ENCODE measurements around the gene ZNF407. TPM values are rescaled to one million over a fixed set of nuclear protein-coding genes. Genes with fewer than 3 reads are reported as not detected.

Gene ZNF407
- polyA plus RNA-seq, 5 donors, result 9.0 to 11.3 (median 10.2) TPM

DNA sequence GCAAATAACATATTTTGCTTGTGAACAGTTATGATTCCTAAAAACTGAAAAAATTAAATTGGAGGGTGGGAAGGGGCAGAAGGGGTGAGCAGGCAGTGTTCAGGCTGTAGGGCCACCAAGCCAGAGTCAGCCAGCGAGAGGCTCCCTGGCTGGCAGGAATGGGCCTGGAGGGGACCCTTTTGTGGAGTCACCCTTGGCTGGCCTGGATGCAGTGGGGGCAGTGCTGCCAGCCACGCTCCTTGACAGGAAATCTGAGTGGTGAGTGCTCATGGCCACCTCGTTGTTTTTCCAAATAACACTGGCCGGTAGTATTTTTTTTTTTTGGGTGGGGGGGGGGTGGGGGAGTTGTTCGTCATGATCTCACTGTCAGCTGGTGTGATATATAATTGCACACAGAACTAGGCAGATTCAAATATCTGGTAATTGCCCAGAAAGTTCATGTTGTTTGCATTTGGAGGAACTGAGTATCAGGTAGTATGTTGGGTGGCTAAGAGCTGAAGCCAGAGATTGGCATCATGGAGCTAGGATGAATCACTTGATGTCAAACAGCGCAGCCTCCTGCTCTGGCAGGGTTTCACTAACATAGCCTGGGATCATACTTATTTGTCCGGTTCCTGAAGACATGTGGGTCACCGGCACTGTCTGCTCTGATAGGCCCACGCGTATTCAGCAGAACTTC is 451.2 kb downstream of the ZNF407 start:
- DNase-seq, result no peak

DNA sequence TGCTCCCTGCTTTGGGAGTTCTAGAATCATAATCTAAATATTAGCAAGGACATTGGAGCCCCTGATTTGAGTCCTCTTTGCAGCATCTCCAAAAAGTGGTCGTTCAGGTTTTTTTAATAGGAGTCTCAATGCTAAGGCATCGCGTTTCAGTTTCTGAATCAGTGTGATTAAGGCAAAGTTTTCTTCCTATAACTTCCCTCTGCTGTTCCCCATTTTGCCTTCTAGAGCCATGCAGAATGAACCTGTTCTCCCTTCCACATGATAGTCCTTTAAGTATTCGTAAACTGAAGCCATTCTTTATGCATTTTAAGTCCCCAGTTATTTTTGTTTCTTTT is 451.8 kb downstream of the ZNF407 start:
- DNase-seq, result no peak

DNA sequence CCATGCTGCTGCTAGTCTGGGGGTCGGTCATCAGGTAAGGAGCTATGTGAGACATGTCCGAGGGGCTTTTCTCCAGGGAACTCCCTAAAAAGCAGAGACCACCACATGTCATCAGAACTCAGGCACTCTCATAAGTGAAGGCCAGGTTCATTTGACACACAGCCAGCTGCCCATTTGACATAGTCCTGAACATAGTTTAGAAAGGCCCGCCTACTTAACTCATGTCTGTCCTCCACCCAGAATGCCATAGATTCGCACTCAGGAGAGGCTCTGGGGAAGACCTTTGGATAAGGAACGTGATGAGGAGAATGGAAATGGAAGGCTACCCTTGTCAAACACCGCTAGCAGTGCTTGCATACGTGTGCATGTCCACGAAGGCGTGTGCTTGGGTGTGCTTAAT is 454.1 kb downstream of the ZNF407 start:
- no peak for DNase-seq

DNA sequence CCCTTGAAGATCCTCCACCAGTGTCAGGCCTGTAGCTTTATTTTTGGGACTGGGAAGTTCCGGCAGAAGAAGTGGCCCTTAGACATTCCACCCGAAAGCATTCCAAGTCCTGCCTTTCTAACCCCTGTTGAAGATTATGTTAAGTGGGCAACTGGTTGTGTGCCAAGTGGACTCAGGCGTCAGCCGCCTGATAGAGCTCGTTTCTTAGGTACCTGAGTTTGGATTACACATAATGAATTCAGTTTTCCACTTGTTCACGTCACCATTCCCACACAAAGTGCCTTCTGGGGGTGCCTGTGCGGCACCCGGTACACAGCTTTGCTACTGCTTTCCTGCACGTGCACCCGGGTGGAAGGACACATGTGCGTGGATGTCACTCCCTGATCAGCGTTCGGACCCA is 454.8 kb downstream of the ZNF407 start:
- peak; percentile 73 to 75 for DNase-seq

DNA sequence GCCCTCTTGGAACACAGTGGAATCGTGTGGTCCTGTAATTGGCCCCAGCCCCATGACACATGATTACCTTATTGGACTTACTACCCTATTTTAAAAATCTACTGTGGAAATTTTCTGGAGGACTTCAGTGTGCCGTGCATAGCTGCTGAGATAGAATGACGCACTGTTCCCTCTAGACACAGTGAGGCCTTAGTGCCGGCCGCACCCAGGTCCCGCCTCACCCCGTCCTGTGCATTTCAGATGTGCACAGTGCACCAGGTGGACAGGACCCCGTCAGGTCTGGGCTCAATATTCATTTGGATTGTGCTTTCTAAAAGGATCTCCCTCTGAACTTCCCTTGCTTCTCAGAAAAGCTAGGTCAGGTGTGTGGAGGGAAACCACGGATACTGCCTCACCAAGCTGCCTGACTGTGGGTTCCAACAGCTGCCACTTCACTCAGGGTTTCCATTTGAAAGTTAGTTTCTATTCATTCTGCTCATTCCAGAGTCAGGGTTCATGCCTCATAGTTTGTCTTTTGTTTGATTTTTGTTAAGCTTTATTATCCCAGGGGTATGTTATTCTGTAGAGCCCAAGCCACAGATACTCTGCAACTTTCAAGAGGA is 455.5 kb downstream of the ZNF407 start:
- no peak for DNase-seq

DNA sequence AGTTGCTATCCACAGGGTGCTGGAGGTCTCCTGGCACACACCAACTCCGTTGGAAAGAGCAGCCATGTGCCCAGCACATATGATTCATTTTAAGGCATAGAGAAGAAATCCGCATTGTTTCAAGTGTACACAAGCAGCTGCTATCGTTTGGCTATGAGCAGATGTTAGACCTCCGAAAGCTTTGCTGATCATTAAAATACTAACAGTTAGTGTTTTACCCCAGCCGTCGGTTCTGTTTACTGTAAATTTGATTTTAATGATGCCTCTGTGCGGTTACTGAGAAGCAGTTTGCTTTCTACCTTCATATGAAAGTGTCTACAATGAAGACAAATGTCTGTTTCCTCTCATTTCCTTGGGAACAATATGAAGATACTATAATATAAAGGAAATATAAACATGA is 456.4 kb downstream of the ZNF407 start:
- DNase-seq, result no peak

DNA sequence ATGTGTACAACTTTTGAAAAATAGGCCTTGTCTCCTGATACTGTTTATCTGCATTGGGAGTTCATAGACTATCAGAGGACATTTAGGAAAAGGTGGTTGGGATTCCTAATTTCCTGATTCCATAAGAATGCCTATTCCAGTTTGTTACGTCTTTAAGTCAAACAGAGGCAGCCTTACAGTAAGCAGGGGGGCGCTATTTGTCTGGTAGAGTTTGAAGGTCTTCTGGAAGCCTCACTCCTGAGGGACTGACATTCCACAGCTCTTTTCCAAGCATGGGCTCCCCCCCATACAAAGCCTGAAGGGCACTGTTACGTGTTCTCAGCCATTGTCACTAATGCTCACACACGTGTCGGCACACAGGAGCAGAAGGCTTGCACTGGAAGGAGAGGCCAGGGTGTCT is 456.9 kb downstream of the ZNF407 start:
- no peak for DNase-seq

DNA sequence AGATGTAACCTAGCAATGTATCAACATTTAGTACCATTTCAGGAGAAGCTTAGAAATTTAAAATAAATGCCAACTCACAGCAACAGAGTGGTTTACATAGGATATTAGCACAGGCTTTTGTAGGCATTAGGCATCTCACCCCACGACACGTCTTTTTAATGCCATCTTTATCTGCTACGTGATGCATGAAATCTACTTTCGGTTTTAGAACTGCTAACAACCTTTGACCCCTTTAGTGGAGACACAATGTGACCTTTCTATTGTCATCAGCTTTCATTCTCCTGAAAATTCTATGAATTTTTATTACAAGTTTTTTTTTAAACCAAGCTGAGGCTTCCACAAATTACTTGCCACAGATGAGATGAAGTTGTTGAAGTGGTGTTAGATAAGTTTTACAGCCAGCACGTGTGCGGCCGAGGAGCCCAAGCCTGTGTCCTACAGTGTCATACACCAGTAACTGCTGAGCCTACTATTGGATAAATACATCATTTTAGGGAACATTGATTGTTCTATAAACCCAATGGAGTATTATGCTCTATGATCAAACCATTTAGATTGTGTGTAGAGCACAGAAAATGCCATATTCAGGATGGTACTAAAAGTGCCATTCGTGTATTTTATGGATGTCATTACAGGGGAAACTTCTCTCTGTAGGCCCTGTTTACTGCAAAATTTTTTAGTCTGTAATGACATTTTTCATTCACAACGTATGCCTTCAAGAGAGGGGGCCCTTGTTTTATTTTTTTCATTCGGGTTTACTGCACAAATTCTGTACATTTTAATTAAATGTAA is 459.7 kb downstream of the ZNF407 start:
- DNase-seq, result no peak

DNA sequence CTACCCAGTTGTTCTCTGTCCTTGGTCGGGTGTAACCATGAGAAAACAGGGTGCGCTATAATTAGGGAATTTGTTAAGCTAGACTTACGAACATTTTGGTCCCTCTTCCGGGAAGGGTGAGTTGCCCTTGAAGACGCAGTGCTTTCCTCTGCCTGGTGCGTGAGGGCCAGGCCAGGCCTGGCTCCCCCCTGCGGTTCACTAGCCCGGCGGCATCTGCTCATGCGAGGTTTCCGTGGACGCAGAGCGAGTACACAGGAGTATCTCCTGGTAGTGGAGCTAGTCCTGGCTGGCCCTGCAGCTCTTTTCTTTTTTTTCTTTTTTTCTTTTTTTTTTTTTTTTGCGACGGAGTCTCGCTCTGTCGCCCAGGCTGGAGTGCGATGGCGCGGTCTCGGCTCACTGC is 462.5 kb downstream of the ZNF407 start:
- no peak for DNase-seq

DNA sequence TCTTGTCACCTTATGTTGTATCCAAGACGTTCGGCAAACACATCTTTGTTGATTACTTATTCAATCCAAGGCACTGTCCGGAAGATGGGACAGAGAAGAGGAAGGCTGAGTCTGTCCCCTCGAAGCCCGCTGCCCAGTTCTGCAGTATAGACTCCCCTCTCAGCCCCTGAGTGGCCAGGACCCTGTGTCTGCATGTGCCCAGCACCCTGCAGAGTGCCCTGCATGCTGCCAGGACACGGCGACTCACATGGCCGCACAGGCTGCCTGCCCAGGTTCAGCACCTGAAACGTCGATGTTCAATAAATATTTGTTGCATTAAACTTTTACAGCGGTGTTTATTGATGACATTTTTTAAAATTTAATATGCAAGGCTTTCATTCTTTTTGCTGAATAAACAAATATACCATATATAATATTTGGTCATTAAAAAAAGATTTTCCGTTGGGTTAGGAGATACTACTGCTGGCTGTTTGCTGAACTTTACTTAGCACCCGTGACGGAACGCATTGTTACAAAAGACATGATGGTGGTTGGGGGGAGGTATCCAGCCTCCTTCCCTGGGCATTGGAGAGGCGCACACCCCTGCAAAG is 464.7 kb downstream of the ZNF407 start:
- no peak for DNase-seq

DNA sequence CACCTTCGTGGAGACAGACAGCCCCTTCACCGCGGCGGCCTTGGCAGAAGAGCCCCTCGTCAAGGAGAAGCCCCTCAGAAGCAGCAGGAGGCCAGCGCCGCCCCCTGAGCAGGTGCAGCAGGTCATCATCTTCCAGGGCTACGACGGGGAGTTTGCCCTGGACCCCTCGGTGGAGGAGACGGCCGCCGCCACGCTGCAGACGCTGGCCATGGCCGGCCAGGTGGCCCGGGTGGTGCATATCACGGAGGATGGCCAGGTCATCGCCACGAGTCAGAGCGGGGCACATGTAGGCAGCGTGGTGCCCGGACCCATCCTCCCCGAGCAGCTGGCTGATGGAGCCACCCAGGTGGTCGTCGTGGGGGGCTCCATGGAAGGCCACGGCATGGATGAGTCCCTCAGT is 465.5 kb downstream of the ZNF407 start:
- no peak for DNase-seq

DNA sequence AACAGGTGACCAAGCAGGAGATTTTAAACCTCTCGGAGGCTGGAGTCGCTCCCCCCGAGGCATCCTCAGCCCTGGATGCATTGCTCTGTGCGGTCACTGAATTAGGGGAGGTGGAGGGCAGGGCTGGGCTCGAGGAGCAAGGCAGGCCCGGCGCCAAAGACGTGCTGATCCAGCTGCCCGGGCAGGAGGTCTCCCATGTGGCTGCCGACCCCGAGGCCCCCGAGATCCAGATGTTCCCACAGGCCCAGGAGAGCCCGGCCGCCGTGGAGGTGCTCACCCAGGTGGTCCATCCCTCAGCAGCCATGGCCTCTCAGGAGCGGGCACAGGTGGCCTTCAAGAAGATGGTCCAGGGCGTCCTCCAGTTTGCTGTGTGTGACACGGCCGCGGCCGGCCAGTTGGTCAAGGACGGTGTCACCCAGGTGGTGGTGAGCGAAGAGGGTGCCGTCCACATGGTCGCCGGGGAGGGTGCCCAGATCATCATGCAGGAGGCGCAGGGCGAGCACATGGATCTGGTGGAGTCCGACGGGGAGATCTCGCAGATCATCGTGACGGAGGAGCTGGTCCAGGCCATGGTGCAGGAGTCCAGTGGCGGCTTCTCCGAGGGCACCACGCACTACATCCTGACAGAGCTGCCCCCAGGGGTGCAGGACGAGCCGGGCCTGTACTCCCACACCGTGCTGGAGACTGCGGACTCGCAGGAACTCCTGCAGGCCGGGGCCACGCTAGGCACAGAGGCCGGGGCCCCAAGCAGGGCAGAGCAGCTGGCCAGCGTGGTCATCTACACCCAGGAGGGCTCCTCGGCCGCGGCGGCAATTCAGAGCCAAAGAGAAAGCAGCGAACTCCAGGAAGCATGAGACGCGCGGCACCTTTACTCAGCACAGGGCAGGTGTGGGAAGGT is 466.2 kb downstream of the ZNF407 start:
- DNase-seq, result no peak

DNA sequence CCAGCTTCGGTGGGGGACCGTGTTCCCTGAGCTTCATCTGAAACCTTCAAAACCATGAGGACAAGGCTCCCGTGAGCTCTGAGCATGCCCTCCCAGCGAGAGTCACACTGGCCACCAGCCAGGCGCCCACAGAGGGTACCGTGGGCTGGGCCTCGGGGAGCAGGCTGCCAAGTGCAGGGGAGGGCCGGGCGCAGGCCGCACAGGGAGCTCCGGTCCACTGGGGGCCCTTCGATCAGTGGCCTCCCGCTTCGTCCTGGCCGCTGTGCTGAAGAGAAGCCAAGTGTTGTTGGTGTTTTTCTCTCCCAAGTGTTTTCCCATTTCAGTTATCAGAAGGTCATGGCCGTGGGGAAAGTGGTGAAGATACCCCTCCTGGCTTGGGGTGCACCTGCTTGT is 466.8 kb downstream of the ZNF407 start:
- no peak for DNase-seq

DNA sequence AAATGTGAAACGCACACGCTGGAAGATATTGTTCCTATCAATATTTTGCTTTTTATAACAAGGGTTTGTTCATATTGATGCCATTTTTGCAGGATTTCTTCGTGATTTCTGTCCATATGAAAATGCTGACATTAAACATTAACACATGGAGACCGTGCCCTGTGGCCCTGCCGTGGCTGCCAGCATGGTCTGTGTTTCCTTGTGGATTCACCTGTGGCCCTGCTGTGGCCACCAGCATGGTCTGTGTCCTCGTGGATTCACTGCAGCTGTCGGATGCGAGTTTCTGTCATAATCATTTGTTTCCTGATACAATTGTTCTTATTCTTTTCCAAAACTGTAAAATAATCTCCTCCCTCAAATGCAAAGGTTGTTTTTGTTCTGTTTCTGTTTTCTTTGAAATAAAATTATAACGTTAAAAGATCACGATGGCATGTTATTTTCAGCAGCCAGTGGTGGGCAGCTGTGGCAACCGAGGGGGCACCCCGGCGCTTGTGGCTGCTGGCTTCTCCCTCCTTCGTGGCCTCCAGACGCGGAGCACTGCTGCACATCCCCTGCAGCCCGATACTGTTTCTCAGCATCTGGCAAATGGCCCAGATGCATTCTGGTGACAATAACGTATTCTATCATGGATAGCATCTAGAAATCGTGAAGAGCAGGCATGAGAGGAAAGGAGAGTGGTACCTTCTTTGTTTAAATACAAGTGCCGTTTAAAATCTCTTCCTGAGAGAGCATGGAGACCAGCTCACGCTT is 467.8 kb downstream of the ZNF407 start:
- no peak for DNase-seq

DNA sequence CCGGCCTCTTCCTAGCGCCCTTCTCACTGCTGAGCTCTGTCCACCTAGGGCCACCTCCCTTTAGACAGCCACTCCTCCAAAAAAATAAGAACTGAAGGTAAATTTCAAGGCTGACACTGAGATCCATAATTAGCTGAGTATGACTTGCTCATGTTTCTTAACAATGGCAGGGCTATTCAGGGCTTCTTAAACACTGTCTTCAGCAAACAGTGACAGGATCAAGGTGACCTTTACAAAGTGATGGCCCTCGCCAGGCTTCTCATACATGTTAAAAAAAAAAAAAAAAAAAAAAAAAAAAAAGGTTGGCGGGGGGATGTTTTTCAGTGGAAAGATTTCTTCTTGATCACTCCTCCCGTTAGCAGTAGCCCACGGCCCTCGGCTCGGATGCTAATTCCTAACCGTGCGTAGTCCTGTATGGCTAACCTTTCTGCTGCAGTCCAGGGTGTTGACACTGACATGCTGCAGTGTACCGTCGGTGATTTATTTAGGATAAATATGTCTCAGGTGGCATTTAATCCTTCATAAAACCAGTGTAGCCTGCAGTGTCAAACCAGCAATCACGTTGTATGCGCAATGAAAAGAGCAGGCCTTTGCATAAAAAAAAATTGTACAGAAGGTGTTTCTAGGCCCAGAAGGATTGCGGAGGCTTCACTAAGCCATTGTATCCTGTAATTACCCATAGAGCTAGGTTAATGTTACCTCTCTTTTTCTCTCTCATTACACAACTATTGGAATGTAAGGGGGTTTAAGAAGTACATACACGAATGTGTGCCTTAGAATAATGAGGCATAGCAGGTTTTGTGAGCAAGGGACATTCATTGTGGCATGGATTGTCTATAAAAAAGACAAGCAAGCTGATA is 468.6 kb downstream of the ZNF407 start:
- no peak for DNase-seq

DNA sequence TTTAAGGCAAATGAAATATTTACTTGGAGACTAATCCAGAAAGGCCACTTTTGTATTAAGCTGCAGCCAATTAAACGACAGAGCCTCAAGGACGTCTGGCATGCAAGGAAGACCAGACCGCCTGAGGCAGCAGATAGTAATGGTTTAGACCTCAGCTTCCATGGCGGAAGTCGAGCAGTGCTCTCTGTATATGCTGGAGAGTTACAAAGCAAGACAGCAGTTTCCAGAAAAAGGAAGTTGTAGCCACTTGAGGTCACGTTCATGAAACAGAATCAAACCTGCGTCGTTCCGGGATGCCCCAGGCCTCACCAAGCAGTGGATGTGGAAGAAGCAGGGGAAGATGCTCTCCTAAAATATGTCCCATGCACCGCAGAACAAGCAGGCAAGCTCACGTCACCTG is 469.3 kb downstream of the ZNF407 start:
- DNase-seq, result no peak

DNA sequence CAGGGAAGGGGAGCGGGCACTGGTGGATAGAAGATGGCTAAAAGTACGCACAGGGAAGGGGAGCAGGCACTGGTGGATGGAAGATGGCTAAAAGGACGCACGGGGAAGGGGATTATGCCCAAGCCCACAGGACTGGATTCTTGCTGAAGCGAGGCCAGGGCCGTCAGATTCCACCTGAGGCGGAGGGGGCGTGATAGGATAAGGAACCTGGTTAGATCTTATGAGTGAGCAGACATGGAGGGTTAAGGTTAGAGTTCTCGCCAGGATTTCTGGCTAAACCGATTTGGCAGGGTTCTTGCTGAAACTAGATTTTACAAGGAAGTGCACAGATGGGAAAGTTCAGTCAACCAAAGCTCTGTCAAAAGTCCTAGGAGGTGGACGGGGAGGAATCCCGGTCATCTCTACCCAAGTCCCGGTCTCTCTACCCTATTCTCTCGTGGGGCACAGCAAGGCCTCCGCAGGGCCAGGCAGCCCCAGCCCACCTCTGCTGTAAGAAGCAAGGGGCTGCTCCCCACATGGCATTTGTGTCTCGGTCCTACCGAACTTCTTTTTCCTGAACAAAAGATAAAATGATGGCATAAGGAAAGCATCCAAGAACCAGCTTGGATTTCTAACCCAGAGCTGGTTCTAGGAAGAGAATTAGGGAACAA is 470.5 kb downstream of the ZNF407 start:
- no peak for DNase-seq

DNA sequence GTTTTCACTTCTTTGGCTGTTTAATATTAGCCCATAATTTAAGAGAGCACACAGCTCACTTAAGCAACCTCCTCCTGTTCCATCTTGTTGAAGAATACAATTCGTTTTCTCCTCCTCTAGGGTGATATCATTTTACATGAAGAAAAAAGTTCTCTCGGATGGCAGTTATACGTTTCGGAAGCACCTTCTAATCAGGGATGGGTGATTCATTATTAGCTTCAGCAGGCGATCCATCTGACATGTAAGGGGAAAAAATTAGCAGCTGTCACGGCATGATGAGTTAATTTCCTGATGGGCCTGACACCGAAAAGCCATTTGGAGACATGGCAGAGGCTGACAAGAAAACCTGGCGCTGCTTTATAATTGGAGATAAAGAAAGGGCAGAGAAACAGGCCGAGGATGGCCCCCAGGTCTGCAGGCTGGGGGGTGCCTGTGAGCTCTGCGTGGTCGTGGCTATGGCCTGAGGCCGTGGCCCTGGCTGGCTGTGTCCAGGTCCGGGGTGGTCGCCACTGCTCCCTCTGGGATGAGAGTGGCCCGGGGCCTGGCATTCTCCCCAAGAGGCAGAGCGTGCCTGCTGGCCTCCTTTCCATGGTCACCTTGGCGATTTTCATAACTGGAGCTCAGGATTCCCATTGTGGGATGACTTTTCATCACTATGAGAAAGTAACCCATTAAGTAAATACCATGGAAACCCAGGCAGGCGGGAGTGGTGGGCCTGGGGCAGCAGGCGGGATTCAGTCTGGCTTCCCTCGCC is 471.2 kb downstream of the ZNF407 start:
- no peak for DNase-seq

DNA sequence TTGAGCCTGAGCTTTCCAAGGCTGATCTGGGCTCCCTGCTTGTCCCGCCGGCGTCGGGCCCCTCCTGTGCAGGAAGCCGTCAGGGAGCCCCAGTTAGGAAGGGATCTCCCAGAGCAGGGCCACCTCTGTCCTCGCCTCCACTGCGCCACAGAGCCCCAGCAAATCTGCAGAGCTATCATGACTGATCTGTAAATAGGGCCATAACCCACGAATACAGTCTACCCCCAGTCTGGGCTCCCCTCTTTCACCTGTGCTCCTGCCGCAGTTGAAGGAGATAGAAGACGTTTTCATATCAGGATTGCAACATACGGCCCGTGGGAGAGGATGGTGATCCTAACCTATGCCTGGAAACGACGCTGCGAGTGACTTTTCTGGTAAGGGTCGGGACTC is 472.6 kb downstream of the ZNF407 start:
- DNase-seq, result no peak

All from right lung (tissue), 5 donors.